ENCODE measurements around the gene CD8B.
"Not testable (repeated sequence)": the region's sequence is repeated elsewhere in the genome, so short reads cannot be mapped to it uniquely, and the experiment has no call there.

The CD8B gene

GRCh38 chr2:86835548-86835889 is 26.2 kb downstream of the CD8B start:
- not testable (repeated sequence) for DNase-seq

GRCh38 chr2:86833315-86833714 is 28.4 kb downstream of the CD8B start:
- DNase-seq = no peak

GRCh38 chr2:86832334-86833096 is 29.2 kb downstream of the CD8B start:
- DNase-seq = no peak

- no peak for DNase-seq
Observed at GRCh38 chr2:86831537-86831936, 30.1 kb downstream of the CD8B start.

GRCh38 chr2:86826951-86827350 is 34.7 kb downstream of the CD8B start:
- no peak for DNase-seq

GRCh38 chr2:86825693-86826381 is 35.8 kb downstream of the CD8B start:
- DNase-seq = no peak

GRCh38 chr2:86825036-86825692 is 36.5 kb downstream of the CD8B start:
- DNase-seq = no peak

- DNase-seq = no peak
Observed at GRCh38 chr2:86822668-86823345, 38.9 kb downstream of the CD8B start.

GRCh38 chr2:86821842-86822241 is 39.8 kb downstream of the CD8B start:
- DNase-seq = no peak

GRCh38 chr2:86821306-86821705 is 40.4 kb downstream of the CD8B start:
- no peak for DNase-seq

GRCh38 chr2:86818957-86819356 is 42.7 kb downstream of the CD8B start:
- no peak for DNase-seq

- DNase-seq = no peak
Observed at GRCh38 chr2:86818114-86818801, 43.4 kb downstream of the CD8B start.

GRCh38 chr2:86815611-86816010 is 46.1 kb downstream of the CD8B start:
- DNase-seq = no peak

GRCh38 chr2:86809481-86810121 is 52.1 kb downstream of the CD8B start:
- DNase-seq = no peak

- peak; percentile 76 to 94 (median 87) for DNase-seq
Observed at GRCh38 chr2:86808315-86809161, 53.1 kb downstream of the CD8B start.

- DNase-seq = peak in 2 of 3 experiments; percentile 85 to 88
Observed at GRCh38 chr2:86807468-86808275, 54.0 kb downstream of the CD8B start.

- DNase-seq = no peak
Observed at GRCh38 chr2:86807133-86807467, 54.6 kb downstream of the CD8B start.

- DNase-seq = no peak
Observed at GRCh38 chr2:86806059-86806857, 55.4 kb downstream of the CD8B start.

GRCh38 chr2:86800856-86801567 is 60.7 kb downstream of the CD8B start:
- no peak for DNase-seq

All from NCI-H1417 (cell line).